ENCODE results near the gene PIAS2. TPM values are rescaled to one million over a fixed set of nuclear protein-coding genes. Genes with fewer than 3 reads are reported as not detected.

The PIAS2 gene
- 74.1 TPM for total RNA-seq

GRCh38 chr18:46917108-46917802, at the start of gene PIAS2, which contains the start of gene KATNAL2:
TSS of gene PIAS2 (minus strand) at chr18:46917507. CDS start at chr18:46917345, 162 bp downstream.
TSS of gene KATNAL2 (plus strand) at chr18:46917602. CDS start at chr18:46946873, 29,271 bp downstream.

GRCh38 chr18:46756559-46757201, 160.6 kb downstream of the PIAS2 start, which contains the start of gene ST8SIA5:
TSS of gene ST8SIA5 (minus strand) at chr18:46757053. CDS start at chr18:46756508, 545 bp downstream.

Other genes with a start within 250 kb of the PIAS2 start
- 7.0 TPM for gene ST8SIA5, start 160.5 kb downstream of the PIAS2 start, total RNA-seq
- 4.6 TPM for gene KATNAL2, start 95 bp upstream of the PIAS2 start, total RNA-seq
- gene ELOA2, start 118.1 kb upstream of the PIAS2 start, total RNA-seq = not detected
- 50.9 TPM for gene HDHD2, start 233.0 kb upstream of the PIAS2 start, total RNA-seq

Data from camera-type eye (tissue), 1 donor.